BJ (cell line): Measurements from ENCODE around the gene C3orf22. TPM values are rescaled to one million over a fixed set of nuclear protein-coding genes. Genes with fewer than 3 reads are reported as not detected.

Experiments
- CTCF ChIA-PET: fragments of 350-600 bp; formaldehyde crosslinking; extraction: SDS; loops from one replicate; lab custom pipeline; 2021; ENCODE audit warnings: antibody characterized with exemption, inconsistent platforms; lab: Yijun Ruan, JAX
- POLR2A ChIA-PET: fragments of 300-600 bp; sonication (Branson Sonifier 250); formaldehyde crosslinking; extraction: SDS; loops from one replicate; lab custom pipeline; 2021; ENCODE audit warnings: antibody characterized with exemption; lab: Charles Lee
- DNase-seq: peaks from one replicate; pipeline ENCODE4 v3.0.0-alpha.2; 2011; ENCODE audit warnings: low read depth
- H3K27me3 ChIP-seq: 2 replicates; pipeline ENCODE4 v1.6.0; 2011; ENCODE audit warnings: low read length; ENCODE audit not compliant: control insufficient read depth, insufficient read depth
- H3K36me3 ChIP-seq: 2 replicates; pipeline ENCODE4 v1.5.1; 2011; ENCODE audit warnings: low read length; ENCODE audit not compliant: control insufficient read depth, insufficient read depth
- H3K4me3 ChIP-seq: 2 replicates; pipeline ENCODE4 v1.5.1; 2011; ENCODE audit warnings: low read depth, mild to moderate bottlenecking, control low read depth, low read length
- polyA plus RNA-seq: library from polyadenylated mRNA; depleted of rRNA; stranded (reverse); fragments of >200 nt; gene quantifications from 2 replicates; pipeline ENCODE4 v1.2.3, GENCODE V29; 2011
- TF ChIP-seq, protein P1 (sequence below): IDR thresholded peaks from 2 replicates; pipeline ENCODE4 v1.5.1; 2011; ENCODE audit warnings: low read depth, mild to moderate bottlenecking, control low read depth, inconsistent platforms, low read length, moderate library complexity; ENCODE audit not compliant: insufficient read depth

The C3orf22 gene
- polyA plus RNA-seq, 1 experiment, result not detected

DNA sequence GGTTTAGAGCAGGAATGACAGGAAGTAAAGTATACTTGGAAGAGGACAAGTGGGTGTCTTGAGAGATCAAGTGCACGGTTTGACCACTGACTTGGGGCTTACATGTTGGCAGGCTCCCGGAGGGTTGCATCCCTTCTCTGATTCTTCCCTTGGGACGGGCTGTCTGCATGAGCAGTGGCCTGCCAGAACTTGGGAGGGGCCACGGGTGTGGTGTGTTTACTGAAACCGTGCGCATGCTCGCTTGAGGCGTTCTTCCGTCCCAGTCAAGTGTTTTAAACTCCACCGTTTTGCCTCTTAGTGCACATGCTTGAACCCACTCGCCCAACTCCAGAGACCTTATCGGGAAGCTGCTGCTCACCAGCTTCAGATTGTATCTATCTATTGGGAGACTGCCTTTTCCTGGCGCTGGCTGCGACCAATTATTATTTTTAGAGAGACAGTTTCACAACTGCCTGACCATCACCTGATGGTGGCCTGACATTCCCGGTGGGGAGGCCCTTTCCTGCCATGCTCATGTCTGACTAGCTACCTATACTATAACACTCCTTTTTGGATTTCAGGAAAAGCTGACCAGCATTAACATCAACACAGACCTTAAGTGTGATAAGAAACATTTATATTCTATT lies 14.9 kb upstream of the C3orf22 start:
- POLR2A ChIA-PET, result no interaction called here
- CTCF ChIA-PET, result no interaction called here
- Histone ChIP-seq H3K4me3 (no peak overlapping the region), H3K36me3 (no peaks in the 10 kb centered on the region), H3K27me3 (peaks cover 9% of the 10 kb centered on the region)
- TF ChIP-seq, protein P1, sequence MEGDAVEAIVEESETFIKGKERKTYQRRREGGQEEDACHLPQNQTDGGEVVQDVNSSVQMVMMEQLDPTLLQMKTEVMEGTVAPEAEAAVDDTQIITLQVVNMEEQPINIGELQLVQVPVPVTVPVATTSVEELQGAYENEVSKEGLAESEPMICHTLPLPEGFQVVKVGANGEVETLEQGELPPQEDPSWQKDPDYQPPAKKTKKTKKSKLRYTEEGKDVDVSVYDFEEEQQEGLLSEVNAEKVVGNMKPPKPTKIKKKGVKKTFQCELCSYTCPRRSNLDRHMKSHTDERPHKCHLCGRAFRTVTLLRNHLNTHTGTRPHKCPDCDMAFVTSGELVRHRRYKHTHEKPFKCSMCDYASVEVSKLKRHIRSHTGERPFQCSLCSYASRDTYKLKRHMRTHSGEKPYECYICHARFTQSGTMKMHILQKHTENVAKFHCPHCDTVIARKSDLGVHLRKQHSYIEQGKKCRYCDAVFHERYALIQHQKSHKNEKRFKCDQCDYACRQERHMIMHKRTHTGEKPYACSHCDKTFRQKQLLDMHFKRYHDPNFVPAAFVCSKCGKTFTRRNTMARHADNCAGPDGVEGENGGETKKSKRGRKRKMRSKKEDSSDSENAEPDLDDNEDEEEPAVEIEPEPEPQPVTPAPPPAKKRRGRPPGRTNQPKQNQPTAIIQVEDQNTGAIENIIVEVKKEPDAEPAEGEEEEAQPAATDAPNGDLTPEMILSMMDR, result no peak
- DNase-seq, result no peak

DNA sequence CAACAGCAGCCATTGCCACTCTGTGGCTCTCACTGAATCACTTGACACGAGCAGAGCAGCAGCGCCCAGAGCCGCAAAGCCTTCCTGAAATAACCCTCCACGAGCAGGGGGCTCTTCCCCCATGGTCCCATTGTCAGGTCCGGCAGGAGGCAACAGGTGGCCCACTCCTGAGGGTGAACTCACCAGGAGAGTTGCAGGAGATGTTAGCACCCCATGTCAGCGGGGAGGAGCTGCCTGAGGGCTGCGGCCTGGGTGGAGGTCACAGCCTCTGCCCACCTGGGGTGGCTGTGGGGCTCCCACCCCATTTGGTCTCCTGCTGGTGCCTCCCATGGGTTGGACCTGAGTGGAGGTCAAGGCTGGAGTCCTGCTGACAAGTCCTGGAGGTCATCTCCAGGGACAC lies 12.3 kb upstream of the C3orf22 start:
- H3K36me3 ChIP-seq, result no peaks in the 10 kb centered on the region
- TF ChIP-seq, protein P1, result no peak

DNA sequence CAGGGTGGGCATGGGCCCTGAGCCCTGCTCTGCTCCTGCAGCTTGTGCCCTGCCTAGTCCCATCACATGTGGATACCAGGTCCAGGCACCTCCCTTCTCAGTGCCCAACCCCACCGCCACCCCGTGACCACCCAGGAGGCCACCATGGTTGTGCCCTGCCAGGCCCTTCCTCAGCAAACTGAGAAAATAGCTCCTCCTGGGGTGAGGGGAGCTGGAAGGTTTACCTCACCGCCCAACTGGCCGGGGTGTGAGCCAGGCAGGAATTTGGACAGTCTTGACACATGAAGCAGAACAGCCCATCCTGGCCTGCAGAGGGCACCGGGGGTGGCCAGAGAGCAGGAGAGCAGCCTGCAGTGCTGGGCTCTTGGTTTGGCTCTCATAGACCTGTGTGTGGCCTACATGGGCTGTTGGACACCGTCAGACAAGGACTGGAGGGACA lies 11.4 kb upstream of the C3orf22 start:
- CTCF ChIA-PET, result no interaction called here
- no peak for DNase-seq
- Histone ChIP-seq H3K27me3 (peaks cover 19% of the 10 kb centered on the region), H3K36me3 (no peaks in the 10 kb centered on the region), H3K4me3 (no peak overlapping the region)
- TF ChIP-seq, protein P1, result no peak
- POLR2A ChIA-PET, result no interaction called here

More for the DNA sequence above, 12.3 kb upstream of the C3orf22 start:
- Histone ChIP-seq H3K27me3 (peaks cover 15% of the 10 kb centered on the region), H3K4me3 (no peak overlapping the region)
- DNase-seq, result no peak
- POLR2A ChIA-PET, result no interaction called here
- CTCF ChIA-PET, result no interaction called here

DNA sequence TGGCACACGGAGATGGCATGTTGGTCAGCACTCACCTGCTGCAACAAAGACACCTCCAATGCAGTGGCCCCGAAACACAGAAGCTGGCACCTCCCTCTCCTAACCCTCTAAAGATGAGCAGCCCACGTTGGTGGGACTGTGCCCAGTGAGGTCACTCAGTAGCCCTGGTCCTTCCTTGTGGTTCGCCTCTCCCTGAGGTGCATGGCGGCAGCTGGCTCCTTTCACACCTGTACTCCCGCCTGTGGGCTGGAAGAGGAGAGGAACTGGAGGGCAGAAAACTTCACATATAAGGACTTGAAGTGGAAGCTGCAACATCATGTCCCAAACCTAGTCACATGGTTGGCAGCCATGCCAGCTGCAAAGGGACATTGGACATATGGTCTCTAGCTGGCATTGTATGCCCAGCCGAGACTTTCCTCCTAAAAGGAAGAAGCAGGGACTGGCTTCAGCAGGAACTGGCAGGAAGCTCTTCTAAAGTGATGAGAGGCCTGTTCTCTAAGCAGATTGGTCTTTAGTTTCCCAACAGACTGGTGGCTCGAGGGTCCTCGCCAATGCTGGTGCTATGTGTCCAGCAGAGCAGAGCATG lies 10.8 kb upstream of the C3orf22 start:
- H3K36me3 ChIP-seq, result no peaks in the 10 kb centered on the region
- no peak overlapping the region for H3K4me3 ChIP-seq
- ChIA-PET CTCF (no interaction called here), POLR2A (no interaction called here)
- DNase-seq, result no peak
- H3K27me3 ChIP-seq, result peaks cover 21% of the 10 kb centered on the region
- TF ChIP-seq, protein P1, result no peak

DNA sequence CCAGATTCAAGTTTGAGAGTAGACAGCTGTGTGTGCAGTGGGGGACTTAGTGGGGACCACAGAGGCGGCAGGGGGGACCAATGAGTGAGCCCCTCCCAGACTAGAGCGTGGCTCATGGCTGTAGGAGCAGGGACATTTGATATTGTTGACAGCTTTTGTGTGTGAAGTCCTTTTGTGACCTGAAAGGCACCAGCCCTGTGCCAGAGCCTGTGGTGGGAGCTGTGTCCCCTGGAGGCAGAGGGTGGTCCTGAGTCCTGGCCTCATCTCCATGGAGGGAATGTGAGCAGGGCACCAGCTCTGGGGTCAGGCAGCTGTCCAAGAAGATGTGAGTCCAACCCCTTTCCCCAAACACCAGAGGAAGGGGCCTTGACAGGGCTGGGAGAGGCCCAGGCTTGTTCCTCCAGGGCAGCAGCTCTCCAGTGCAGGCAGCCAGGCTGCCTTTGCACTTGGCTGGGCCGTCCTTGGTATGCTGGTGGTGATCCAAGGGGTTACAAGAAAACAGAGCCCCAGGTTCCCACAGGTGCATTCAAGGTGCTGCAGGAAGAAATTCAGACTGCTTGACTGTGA lies 10.1 kb upstream of the C3orf22 start:
- CTCF ChIA-PET, result no interaction called here
- H3K4me3 ChIP-seq, result no peak overlapping the region
- H3K27me3 ChIP-seq, result peaks cover 23% of the 10 kb centered on the region
- POLR2A ChIA-PET, result no interaction called here
- TF ChIP-seq, protein P1, result no peak
- no peak for DNase-seq
- no peaks in the 10 kb centered on the region for H3K36me3 ChIP-seq
